ENCODE measurements around the gene PLA2G4A. TPM values are rescaled to one million over a fixed set of nuclear protein-coding genes. Genes with fewer than 3 reads are reported as not detected.

Gene PLA2G4A
- total and polyA plus RNA-seq, 2 donors (not counting 1 experiment from before 2014, with no cell fraction given): 0.15 TPM; not detected in 1

- no peak overlapping the region for H2AFZ ChIP-seq (ENCODE audit: insufficient read depth, low read depth, low read length, poor library complexity, severe bottlenecking)
- WGBS (ENCODE audit: insufficient coverage): no CpG with 5 or more reads among the region's 4 CpGs
- CTCF ChIA-PET: interaction anchor here (1.0 kb wide), 1 partner anchor 18 kb away, joined by 3 read pairs; no protein-coding TSS in a partner anchor
- H3K4me1 Mint-ChIP-seq: no peaks in the 10 kb centered on the region
- H3K4me1 ChIP-seq (ENCODE audit: control insufficient read depth in 2 of 2, insufficient read depth in 2 of 2, low read length in 2 of 2): no peaks in the 10 kb centered on the region
- DNase-seq: no peak
- intact Hi-C loops (cut with micrococcal nuclease): no loop called here
- POLR2A ChIA-PET: no interaction called here
- no peaks in the 10 kb centered on the region for H3K27me3 ChIP-seq (replicated peaks in 1 of 4; ENCODE audit: control extremely low read depth in 1 of 4, control insufficient read depth in 3 of 4, insufficient read depth in 4 of 4, low read length in 3 of 4)
- H3K4me3 Mint-ChIP-seq: no peak overlapping the region
- no peak overlapping the region for H3K27ac ChIP-seq (ENCODE audit: low read length in 2 of 2)
- H3K27ac Mint-ChIP-seq: no peak overlapping the region
- no peak overlapping the region for H3K4me3 ChIP-seq (ENCODE audit: control extremely low read depth in 1 of 5, extremely low read depth in 1 of 5, insufficient read depth in 1 of 5, low read depth in 2 of 5, low read length in 4 of 5)
- H3K36me3 ChIP-seq (replicated peaks in 1 of 2; ENCODE audit: control extremely low read depth in 1 of 2, control insufficient read depth in 1 of 2, extremely low read depth in 1 of 2, insufficient read depth in 2 of 2, low read length in 1 of 2): no peaks in the 10 kb centered on the region
- ATAC-seq (ENCODE audit: low read depth): no peak
- H3K9me3 Mint-ChIP-seq (ENCODE audit: insufficient read depth): no peaks in the 10 kb centered on the region
- no peak for TF ChIP-seq EZH2 (IDR thresholded peaks at IDR 0.05; ENCODE audit: borderline replicate concordance, insufficient read depth, low read depth, low read length, poor library complexity, severe bottlenecking)
- TF ChIP-seq CTCF (IDR thresholded peaks at IDR 0.05): no peak
- no peaks in the 10 kb centered on the region for H4K20me1 ChIP-seq (ENCODE audit: control insufficient read depth, insufficient read depth, low read length, poor library complexity, severe bottlenecking)
- H3K27me3 Mint-ChIP-seq: no peaks in the 10 kb centered on the region
- H3K9ac ChIP-seq (ENCODE audit: low read length): no peak overlapping the region
- no peak overlapping the region for H3K4me2 ChIP-seq (replicated peaks; ENCODE audit: low read depth, low read length, poor library complexity, severe bottlenecking)
- no peaks in the 10 kb centered on the region for H3K79me2 ChIP-seq (ENCODE audit: control insufficient read depth, insufficient read depth, low read length)
- H3K9me3 ChIP-seq (ENCODE audit: control extremely low read depth in 1 of 3, control insufficient read depth in 2 of 3, insufficient read depth in 1 of 3, low read length in 2 of 3): peaks cover 0 to 5% (median 4%) of the 10 kb centered on the region in 3 donors
Measured at GRCh38 chr1:187033693-187034390, 205.1 kb downstream of the PLA2G4A start.

- Histone ChIP-seq H4K20me1 (ENCODE audit: control insufficient read depth, insufficient read depth, low read length, poor library complexity, severe bottlenecking) (no peaks in the 10 kb centered on the region), H3K4me3 (ENCODE audit: control extremely low read depth in 1 of 5, extremely low read depth in 1 of 5, insufficient read depth in 1 of 5, low read depth in 2 of 5, low read length in 4 of 5) (no peak overlapping the region), H3K79me2 (ENCODE audit: control insufficient read depth, insufficient read depth, low read length) (no peaks in the 10 kb centered on the region), H3K27me3 (replicated peaks in 1 of 4; ENCODE audit: control extremely low read depth in 1 of 4, control insufficient read depth in 3 of 4, insufficient read depth in 4 of 4, low read length in 3 of 4) (no peaks in the 10 kb centered on the region), H2AFZ (ENCODE audit: insufficient read depth, low read depth, low read length, poor library complexity, severe bottlenecking) (no peak overlapping the region), H3K4me2 (replicated peaks; ENCODE audit: low read depth, low read length, poor library complexity, severe bottlenecking) (no peak overlapping the region), H3K4me1 (ENCODE audit: control insufficient read depth in 2 of 2, insufficient read depth in 2 of 2, low read length in 2 of 2) (no peaks in the 10 kb centered on the region), H3K36me3 (replicated peaks in 1 of 2; ENCODE audit: control extremely low read depth in 1 of 2, control insufficient read depth in 1 of 2, extremely low read depth in 1 of 2, insufficient read depth in 2 of 2, low read length in 1 of 2) (no peaks in the 10 kb centered on the region), H3K27ac (ENCODE audit: low read length in 2 of 2) (no peak overlapping the region), H3K9me3 (ENCODE audit: control extremely low read depth in 1 of 3, control insufficient read depth in 2 of 3, insufficient read depth in 1 of 3, low read length in 2 of 3) (peaks cover 0 to 2% (median 0%) of the 10 kb centered on the region in 3 donors), H3K9ac (ENCODE audit: low read length) (no peak overlapping the region)
- Mint-ChIP-seq H3K4me3 (no peak overlapping the region), H3K9me3 (ENCODE audit: insufficient read depth) (no peaks in the 10 kb centered on the region), H3K27me3 (no peaks in the 10 kb centered on the region), H3K27ac (no peak overlapping the region), H3K4me1 (no peaks in the 10 kb centered on the region)
- CTCF ChIA-PET: no interaction called here
- TF ChIP-seq CTCF (IDR thresholded peaks at IDR 0.05) (no peak), EZH2 (IDR thresholded peaks at IDR 0.05; ENCODE audit: borderline replicate concordance, insufficient read depth, low read depth, low read length, poor library complexity, severe bottlenecking) (no peak)
- DNase-seq: no peak
- ATAC-seq (ENCODE audit: low read depth): no peak
- POLR2A ChIA-PET: no interaction called here
- intact Hi-C loops (cut with micrococcal nuclease): no loop called here
Measured at GRCh38 chr1:187034501-187034900, 205.8 kb downstream of the PLA2G4A start.

All from B cell (primary cell).